PC-9 (cell line): Measurements from ENCODE around the gene EXD3. TPM values are rescaled to one million over a fixed set of nuclear protein-coding genes. Genes with fewer than 3 reads are reported as not detected.

Experiments used
- BruUV-seq: library from RNA; stranded (reverse); fragments of 400-500 nt; replicated peaks from 2 replicates; lab custom pipeline; 2021; lab: Mats Ljungman, UMichigan
- CTCF ChIA-PET: fragments of 300-600 bp; sonication (Branson Sonifier 250); formaldehyde crosslinking; loops from one replicate; lab custom pipeline; 2022; ENCODE audit warnings: antibody characterized with exemption; lab: Charles Lee
- POLR2A ChIA-PET: fragments of 300-600 bp; sonication (Branson Sonifier 250); formaldehyde crosslinking; loops from one replicate; lab custom pipeline; 2022; ENCODE audit warnings: antibody characterized with exemption; ENCODE audit not compliant: unreplicated experiment; lab: Charles Lee
- DNase-seq, 2 experiments: peaks; one replicate each; pipeline versions ENCODE4 v3.0.0 to v3.0.0-alpha.2; 2015 to 2022; ENCODE audit warnings: mixed read lengths in 1 of 2
- H2AFZ ChIP-seq: fragments of 200-600 bp; sonication (generic); 2 replicates; pipeline ENCODE4 v1.8.1; 2017; ENCODE audit warnings: antibody characterized with exemption
- H3F3A ChIP-seq: fragments of 200-600 bp; sonication (generic); 2 replicates; pipeline ENCODE4 v1.8.1; 2017; ENCODE audit warnings: antibody characterized with exemption, mild to moderate bottlenecking, low read depth; ENCODE audit not compliant: insufficient read depth
- H3K27ac ChIP-seq: fragments of 200-600 bp; sonication (generic); 2 replicates; pipeline ENCODE4 v1.6.1; 2016; ENCODE audit warnings: mixed run types
- H3K27me3 ChIP-seq: fragments of 200-600 bp; sonication (generic); 2 replicates; pipeline ENCODE4 v1.6.1; 2016; ENCODE audit warnings: low read depth, mixed run types; ENCODE audit not compliant: insufficient read depth
- H3K36me3 ChIP-seq: fragments of 200-600 bp; sonication (generic); 2 replicates; pipeline ENCODE4 v1.6.1; 2016; ENCODE audit warnings: low read depth, mixed run types
- H3K4me1 ChIP-seq: fragments of 200-600 bp; sonication (generic); replicated peaks from 2 replicates; pipeline ENCODE4 v1.6.1; 2016; ENCODE audit warnings: mixed run types; ENCODE audit not compliant: insufficient read depth
- H3K4me2 ChIP-seq: fragments of 200-600 bp; sonication (generic); 2 replicates; pipeline ENCODE4 v1.6.1; 2017; ENCODE audit warnings: mixed run types
- H3K4me3 ChIP-seq: fragments of 200-600 bp; sonication (generic); 2 replicates; pipeline ENCODE4 v1.6.1; 2016; ENCODE audit warnings: mixed run types
- H3K79me2 ChIP-seq: fragments of 200-600 bp; sonication (generic); 2 replicates; pipeline ENCODE4 v1.6.1; 2017; ENCODE audit warnings: low read depth, mixed run types
- H3K9me2 ChIP-seq: fragments of 200-600 bp; sonication (generic); 2 replicates; pipeline ENCODE4 v1.8.1; 2017; ENCODE audit warnings: mild to moderate bottlenecking; ENCODE audit not compliant: insufficient read depth
- H3K9me3 ChIP-seq: fragments of 200-600 bp; sonication (generic); 2 replicates; pipeline ENCODE4 v1.8.1; 2016; ENCODE audit warnings: low read depth; ENCODE audit not compliant: insufficient read depth
- H4K20me1 ChIP-seq: fragments of 200-600 bp; sonication (generic); 2 replicates; pipeline ENCODE4 v1.8.1; 2017; ENCODE audit not compliant: insufficient read depth
- CTCF ChIP-seq: fragments of 200-600 bp; sonication (generic); conservative IDR thresholded peaks from 2 replicates; pipeline ENCODE4 v1.6.1; 2017; ENCODE audit warnings: mixed run types, antibody characterized with exemption, mild to moderate bottlenecking, moderate library complexity
- EZH2 ChIP-seq: fragments of 200-600 bp; sonication (generic); IDR thresholded peaks from 2 replicates; pipeline ENCODE4 v1.8.0; 2017; ENCODE audit warnings: antibody characterized with exemption, low read depth
- intact Hi-C: fragments of 100-400 bp; cut with micrococcal nuclease; formaldehyde crosslinking; loops from one replicate; pipeline ENCODE4 v1.10.0; 2022; ENCODE audit not compliant: unreplicated experiment
- total RNA-seq: library from RNA; stranded (reverse); gene quantifications from 2 replicates; pipeline ENCODE4 v1.2.3, GENCODE V29; 2021

The EXD3 gene
- total RNA-seq, 1 experiment from 2014 or later = 23.7 TPM

- TF ChIP-seq CTCF (no peak), EZH2 (no peak)
- no peak for DNase-seq
- Histone ChIP-seq H3K27ac (no peak overlapping the region), H3K4me1 (no peaks in the 10 kb centered on the region), H2AFZ (no peak overlapping the region), H3K4me3 (no peak overlapping the region), H3K36me3 (no peaks in the 10 kb centered on the region), H3K9me2 (no peaks in the 10 kb centered on the region), H3K4me2 (no peak overlapping the region), H3F3A (0 out of 2 replicates have a peak, but pooled peaks cover 6% of the 10 kb centered on the region), H4K20me1 (no peaks in the 10 kb centered on the region), H3K79me2 (no peaks in the 10 kb centered on the region), H3K27me3 (peaks cover 12% of the 10 kb centered on the region), H3K9me3 (no peaks in the 10 kb centered on the region)
- intact Hi-C loops = no loop called here
- ChIA-PET POLR2A (no interaction called here), CTCF (no interaction called here)
- BruUV-seq = no TSS peak
Measured at GRCh38 chr9:137326445-137327065, 96.4 kb downstream of the EXD3 start.

- ChIA-PET CTCF (no interaction called here), POLR2A (no interaction called here)
- Histone ChIP-seq H3K79me2 (no peaks in the 10 kb centered on the region), H3K4me3 (no peak overlapping the region), H3K9me3 (no peaks in the 10 kb centered on the region), H3K4me2 (no peak overlapping the region), H3K9me2 (no peaks in the 10 kb centered on the region), H4K20me1 (no peaks in the 10 kb centered on the region), H3F3A (0 out of 2 replicates have a peak, but pooled peaks cover 3% of the 10 kb centered on the region), H2AFZ (no peak overlapping the region), H3K27me3 (peaks cover 5% of the 10 kb centered on the region; the same call in 1 of the 2 replicates), H3K36me3 (no peaks in the 10 kb centered on the region), H3K27ac (no peak overlapping the region), H3K4me1 (no peaks in the 10 kb centered on the region)
- intact Hi-C loops = no loop called here
- no peak for DNase-seq
- no peak for TF ChIP-seq EZH2
- no peak for TF ChIP-seq CTCF
- BruUV-seq = no TSS peak
Measured at GRCh38 chr9:137325799-137326198, 97.2 kb downstream of the EXD3 start.

- H3K79me2 ChIP-seq = no peaks in the 10 kb centered on the region
- BruUV-seq = no TSS peak
- intact Hi-C loops = no loop called here
- no peaks in the 10 kb centered on the region for H3K27me3 ChIP-seq
- CTCF ChIA-PET = no interaction called here
- no peaks in the 10 kb centered on the region for H3K36me3 ChIP-seq
- H3K9me2 ChIP-seq = no peaks in the 10 kb centered on the region
- H3K4me1 ChIP-seq = no peaks in the 10 kb centered on the region
- H3K27ac ChIP-seq = no peak overlapping the region
- POLR2A ChIA-PET = no interaction called here
- no peaks in the 10 kb centered on the region for H4K20me1 ChIP-seq
- H3K9me3 ChIP-seq = no peaks in the 10 kb centered on the region
- TF ChIP-seq EZH2 (no peak), CTCF (no peak)
- H3K4me2 ChIP-seq = no peak overlapping the region
- DNase-seq = no peak
- no peak overlapping the region for H2AFZ ChIP-seq
- no peak overlapping the region for H3K4me3 ChIP-seq
- H3F3A ChIP-seq = no peaks in the 10 kb centered on the region
Measured at GRCh38 chr9:137325124-137325523, 97.8 kb downstream of the EXD3 start.
